Prostate gland (tissue), 2 donors: ENCODE data around the gene ITGB8. TPM values are rescaled to one million over a fixed set of nuclear protein-coding genes. Genes with fewer than 3 reads are reported as not detected.

Experiments
- DNase-seq: peaks from one replicate; pipeline ENCODE4 v3.0.0-alpha.2; 2019; ENCODE audit warnings: low spot score
- H3K27ac ChIP-seq, 2 donors: fragments of 200-600 bp; sonication (generic); 2 replicates each; pipeline ENCODE4 v1.5.1; 2017 to 2019
- H3K27me3 ChIP-seq: fragments of 200-600 bp; sonication (generic); replicated peaks from 2 replicates; pipeline ENCODE4 v1.5.1; 2019; ENCODE audit not compliant: insufficient read depth
- H3K36me3 ChIP-seq, 2 donors: fragments of 200-600 bp; sonication (generic); 1 replicate in 1 of 2; 2 replicates in 1 of 2; pipeline versions ENCODE4 v1.5.1 to v1.8.1; 2017 to 2019
- H3K4me1 ChIP-seq: fragments of 200-600 bp; sonication (generic); replicated peaks from 2 replicates; pipeline ENCODE4 v1.5.1; 2019
- H3K4me3 ChIP-seq, 2 donors: fragments of 200-600 bp; sonication (generic); 2 replicates each; pipeline ENCODE4 v1.5.1; 2017 to 2019
- H3K9me3 ChIP-seq: fragments of 200-600 bp; sonication (generic); 2 replicates; pipeline ENCODE4 v1.5.1; 2017
- POLR2A ChIP-seq: fragments of 450-650 bp; IDR thresholded peaks from one replicate; pipeline ENCODE4 v1.6.1; 2016; ENCODE audit warnings: antibody characterized with exemption, mild to moderate bottlenecking
- POLR2AphosphoS5 ChIP-seq: sonication (generic); formaldehyde crosslinking; IDR thresholded peaks from one replicate; pipeline ENCODE4 v1.6.1; 2017; ENCODE audit warnings: antibody characterized with exemption
- WGBS: methylation state at CpG from one replicate; pipeline ENCODE4 v1.1.5; 2018; 5-methylcytosine and 5-hydroxymethylcytosine counted together
- intact Hi-C: fragments of 100-400 bp; cut with DNase I; formaldehyde crosslinking; loops from one replicate; pipeline ENCODE4 v1.14.2; 2022
- total RNA-seq, 2 donors: library from RNA; depleted of rRNA; stranded (reverse); fragments of >200 nt; gene quantifications; one replicate each; pipeline ENCODE4 v1.1.0, GENCODE V29; 2016
- TF ChIP-seq, protein P1 (sequence below), 4 experiments: fragments of 200-600 bp in 2 of 4; fragments of 450-650 bp in 2 of 4; sonication (generic) in 2 of 4; IDR thresholded peaks; 1 replicate in 3 of 4; 2 replicates in 1 of 4; pipeline ENCODE4 v1.5.1; 2016 to 2019; ENCODE audit warnings: antibody characterized with exemption in 4 of 4, mild to moderate bottlenecking in 2 of 4, moderate library complexity in 2 of 4

The ITGB8 gene
- total RNA-seq, 2 donors from 2014 or later = 50.3 to 99.5 TPM

DNA sequence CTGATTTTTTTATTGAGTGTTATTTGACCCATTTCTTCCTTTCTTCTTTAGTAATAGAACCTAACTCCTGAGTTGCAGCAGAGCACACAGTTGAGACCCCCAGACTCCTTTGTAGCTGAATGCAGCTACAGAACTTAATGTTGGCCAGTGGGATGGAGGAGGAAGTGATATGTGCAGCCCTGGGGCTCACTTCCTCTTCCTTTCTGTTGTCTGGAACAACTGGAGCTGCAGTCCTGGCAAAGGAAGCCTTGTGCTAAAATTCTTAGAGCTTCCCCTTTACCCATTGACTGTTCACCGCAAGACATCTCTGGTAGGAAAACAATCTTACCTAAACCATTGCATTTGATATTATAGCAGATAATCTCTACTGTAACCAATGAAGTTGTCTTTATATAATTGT lies 86.6 kb downstream of the ITGB8 start:
- intact Hi-C loops = no loop called here
- no peaks in the 10 kb centered on the region for H3K9me3 ChIP-seq
- no peak overlapping the region for H3K4me3 ChIP-seq
- TF ChIP-seq POLR2A (no peak), POLR2AphosphoS5 (no peak)
- TF ChIP-seq, protein P1, sequence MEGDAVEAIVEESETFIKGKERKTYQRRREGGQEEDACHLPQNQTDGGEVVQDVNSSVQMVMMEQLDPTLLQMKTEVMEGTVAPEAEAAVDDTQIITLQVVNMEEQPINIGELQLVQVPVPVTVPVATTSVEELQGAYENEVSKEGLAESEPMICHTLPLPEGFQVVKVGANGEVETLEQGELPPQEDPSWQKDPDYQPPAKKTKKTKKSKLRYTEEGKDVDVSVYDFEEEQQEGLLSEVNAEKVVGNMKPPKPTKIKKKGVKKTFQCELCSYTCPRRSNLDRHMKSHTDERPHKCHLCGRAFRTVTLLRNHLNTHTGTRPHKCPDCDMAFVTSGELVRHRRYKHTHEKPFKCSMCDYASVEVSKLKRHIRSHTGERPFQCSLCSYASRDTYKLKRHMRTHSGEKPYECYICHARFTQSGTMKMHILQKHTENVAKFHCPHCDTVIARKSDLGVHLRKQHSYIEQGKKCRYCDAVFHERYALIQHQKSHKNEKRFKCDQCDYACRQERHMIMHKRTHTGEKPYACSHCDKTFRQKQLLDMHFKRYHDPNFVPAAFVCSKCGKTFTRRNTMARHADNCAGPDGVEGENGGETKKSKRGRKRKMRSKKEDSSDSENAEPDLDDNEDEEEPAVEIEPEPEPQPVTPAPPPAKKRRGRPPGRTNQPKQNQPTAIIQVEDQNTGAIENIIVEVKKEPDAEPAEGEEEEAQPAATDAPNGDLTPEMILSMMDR (IDR thresholded peaks at IDR 0.05) = no peak
- WGBS = 82% methylated on average over 1 of the region's 1 CpG
- H3K36me3 ChIP-seq = no peaks in the 10 kb centered on the region
- H3K27me3 ChIP-seq = no peaks in the 10 kb centered on the region
- H3K4me1 ChIP-seq = no peaks in the 10 kb centered on the region
- no peak for DNase-seq
- H3K27ac ChIP-seq = no peak overlapping the region

- no peak overlapping the region for H3K27ac ChIP-seq
- WGBS = 43% methylated on average over 3 of the region's 3 CpGs
- H3K4me3 ChIP-seq = no peak overlapping the region
- H3K4me1 ChIP-seq = no peaks in the 10 kb centered on the region
- intact Hi-C loops = no loop called here
- H3K9me3 ChIP-seq = no peaks in the 10 kb centered on the region
- TF ChIP-seq POLR2A (no peak), POLR2AphosphoS5 (no peak)
- TF ChIP-seq, protein P1 (IDR thresholded peaks at IDR 0.05) = no peak
- no peak for DNase-seq
- no peaks in the 10 kb centered on the region for H3K36me3 ChIP-seq
- no peaks in the 10 kb centered on the region for H3K27me3 ChIP-seq
Observed at GRCh38 chr7:20417675-20418382, 87.1 kb downstream of the ITGB8 start.

DNA sequence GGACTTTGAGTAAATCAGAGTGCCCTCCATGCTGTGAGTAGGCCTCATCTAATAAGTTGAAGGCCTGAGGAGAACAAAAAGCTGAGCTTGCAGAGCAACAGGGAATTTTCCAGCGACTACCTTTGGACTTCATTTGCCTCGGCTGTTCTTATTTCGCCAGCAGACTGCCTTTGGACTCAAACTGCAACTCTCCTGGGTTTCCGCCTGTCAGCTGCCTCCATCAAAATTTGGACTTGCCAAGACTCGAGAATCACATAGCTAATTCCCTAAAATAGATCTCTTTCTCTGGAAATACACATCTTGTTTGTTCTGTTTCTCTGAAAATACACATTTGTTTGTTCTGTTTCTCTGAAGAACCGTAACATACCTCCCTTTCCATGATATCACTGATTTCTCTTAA lies 93.8 kb downstream of the ITGB8 start:
- intact Hi-C loops = no loop called here
- DNase-seq = no peak
- no peaks in the 10 kb centered on the region for H3K4me1 ChIP-seq
- 89% methylated on average over 6 of the region's 6 CpGs for WGBS
- H3K4me3 ChIP-seq = no peak overlapping the region
- no peaks in the 10 kb centered on the region for H3K27me3 ChIP-seq
- TF ChIP-seq POLR2A (no peak), POLR2AphosphoS5 (no peak)
- TF ChIP-seq, protein P1 (IDR thresholded peaks at IDR 0.05) = no peak
- no peak overlapping the region for H3K27ac ChIP-seq
- H3K9me3 ChIP-seq = no peaks in the 10 kb centered on the region
- no peaks in the 10 kb centered on the region for H3K36me3 ChIP-seq

GRCh38 chr7:20430664-20431063 lies 100.0 kb downstream of the ITGB8 start:
- no peak for DNase-seq
- intact Hi-C loops = no loop called here
- TF ChIP-seq POLR2A (no peak), POLR2AphosphoS5 (no peak)
- TF ChIP-seq, protein P1 (IDR thresholded peaks at IDR 0.05) = no peak
- Histone ChIP-seq H3K36me3 (no peaks in the 10 kb centered on the region), H3K9me3 (no peaks in the 10 kb centered on the region), H3K27ac (no peak overlapping the region), H3K27me3 (no peaks in the 10 kb centered on the region), H3K4me3 (no peak overlapping the region), H3K4me1 (no peaks in the 10 kb centered on the region)
- WGBS = 78% methylated on average over 3 of the region's 3 CpGs

DNA sequence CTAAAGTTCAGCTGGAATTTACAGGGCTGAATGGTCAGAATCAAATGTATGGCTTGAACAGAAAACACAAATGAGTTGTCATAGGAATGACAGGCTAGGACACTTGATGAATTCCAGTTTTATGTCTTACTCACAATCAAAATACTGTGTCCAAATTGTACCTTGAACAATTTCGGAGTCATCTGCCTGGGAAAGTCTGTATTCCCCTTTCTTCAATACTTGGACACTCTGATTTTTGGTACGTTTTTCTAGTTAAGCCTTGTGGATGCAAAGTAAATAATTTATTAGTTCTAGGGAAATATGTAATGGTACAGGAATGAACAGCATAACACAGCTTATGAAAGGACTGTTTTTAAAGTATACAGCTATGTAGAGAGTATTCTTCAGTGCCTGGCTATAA lies 100.4 kb downstream of the ITGB8 start:
- 63% methylated on average over 2 of the region's 2 CpGs for WGBS
- intact Hi-C loops = no loop called here
- Histone ChIP-seq H3K4me1 (no peaks in the 10 kb centered on the region), H3K36me3 (no peaks in the 10 kb centered on the region), H3K9me3 (no peaks in the 10 kb centered on the region), H3K27ac (no peak overlapping the region), H3K4me3 (no peak overlapping the region), H3K27me3 (no peaks in the 10 kb centered on the region)
- TF ChIP-seq POLR2A (no peak), POLR2AphosphoS5 (no peak)
- TF ChIP-seq, protein P1 (IDR thresholded peaks at IDR 0.05) = no peak
- DNase-seq = no peak
